GM12891 (cell line): Measurements from ENCODE around the gene BCAN.

Source experiments
- POLR2A ChIP-seq: IDR thresholded peaks from 2 replicates; pipeline ENCODE4 v1.6.1; 2011; ENCODE audit warnings: low read depth, low read length, control low read depth
- POLR2AphosphoS5 ChIP-seq: IDR thresholded peaks from 2 replicates; pipeline ENCODE4 v1.6.1; 2011; ENCODE audit warnings: low read depth, low read length, control low read depth
- POU2F2 ChIP-seq: IDR thresholded peaks from 2 replicates; pipeline ENCODE4 v1.6.1; 2011; ENCODE audit warnings: low read depth, mild to moderate bottlenecking, control low read depth, low read length, moderate library complexity
- SPI1 ChIP-seq: IDR thresholded peaks from 2 replicates; pipeline ENCODE4 v1.6.1; 2011; ENCODE audit warnings: low read depth, low read length, control low read depth
- TAF1 ChIP-seq: IDR thresholded peaks from 2 replicates; pipeline ENCODE4 v1.6.1; 2011; ENCODE audit warnings: low read depth, low read length, control low read depth

DNA sequence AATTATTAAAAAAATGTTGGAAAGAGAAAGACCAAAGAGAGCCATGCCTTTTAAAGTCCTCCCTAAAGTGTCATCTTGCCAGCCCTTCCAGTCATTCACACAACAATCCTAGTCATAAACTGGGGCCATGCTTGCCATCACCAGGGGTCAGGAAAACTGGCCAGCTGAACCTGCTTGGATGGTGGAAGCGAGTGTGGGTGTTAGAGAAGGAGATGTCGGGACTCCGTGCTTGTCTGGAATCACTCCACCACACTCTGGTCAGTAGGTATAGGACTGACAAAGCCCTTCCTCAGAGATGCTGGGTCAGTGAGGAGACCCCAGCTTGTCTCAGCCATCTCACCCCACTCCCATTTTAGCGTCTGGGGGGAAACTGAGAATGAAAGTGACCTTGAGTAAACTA, 26.0 kb upstream of the BCAN start:
- TF ChIP-seq POLR2A (no peak), TAF1 (no peak), POLR2AphosphoS5 (no peak), POU2F2 (no peak), SPI1 (no peak)
